ENCODE measurements around the gene DOLK. TPM values are rescaled to one million over a fixed set of nuclear protein-coding genes. Genes with fewer than 3 reads are reported as not detected.
A peak's percentile ranks its signal among the peaks of the same experiment; 100 is the strongest.

DOLK gene
- total RNA-seq, 6 experiments from 2014 or later: 27.8 to 34.4 (median 31.6) TPM

DNA sequence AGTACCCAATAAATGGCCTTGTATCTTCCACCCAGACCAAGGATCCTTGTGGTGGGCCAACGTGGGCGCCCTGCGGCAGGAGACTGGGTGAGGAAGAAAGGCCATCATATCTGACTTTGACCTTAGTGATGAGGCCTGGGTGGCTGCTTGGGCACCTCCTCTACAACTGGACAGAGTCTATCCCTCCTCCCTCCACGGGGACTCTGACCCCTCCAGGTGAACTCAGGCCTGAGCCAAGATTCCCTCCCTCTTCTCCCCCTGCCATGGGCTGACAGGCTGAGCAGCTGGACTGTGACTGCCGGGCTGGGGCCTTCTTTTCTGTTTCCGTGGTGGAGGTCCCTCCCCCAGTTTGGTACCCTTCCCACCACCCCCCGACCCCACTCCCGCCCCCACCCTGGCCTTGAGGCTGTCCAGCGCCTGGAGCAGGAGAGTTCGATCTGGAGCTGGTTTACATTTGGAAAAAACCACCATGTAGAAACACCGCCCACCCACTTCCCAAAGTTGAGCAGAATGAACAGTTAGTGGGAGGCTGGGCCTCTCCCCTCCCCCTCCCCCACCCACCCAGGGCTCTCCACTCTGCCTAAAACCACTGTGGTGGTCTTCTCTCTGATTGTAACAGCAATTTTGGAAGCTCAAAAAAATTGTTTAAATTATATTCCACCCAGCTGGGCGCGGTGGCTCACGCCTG lies 27.9 kb downstream of the DOLK start:
- H3K27ac Mint-ChIP-seq: peak overlapping the region; percentile 69
- no peaks in the 10 kb centered on the region; the same call in none of the 2 replicates for H3K27me3 Mint-ChIP-seq (ENCODE audit: insufficient read depth)
- TF ChIP-seq, protein P1, sequence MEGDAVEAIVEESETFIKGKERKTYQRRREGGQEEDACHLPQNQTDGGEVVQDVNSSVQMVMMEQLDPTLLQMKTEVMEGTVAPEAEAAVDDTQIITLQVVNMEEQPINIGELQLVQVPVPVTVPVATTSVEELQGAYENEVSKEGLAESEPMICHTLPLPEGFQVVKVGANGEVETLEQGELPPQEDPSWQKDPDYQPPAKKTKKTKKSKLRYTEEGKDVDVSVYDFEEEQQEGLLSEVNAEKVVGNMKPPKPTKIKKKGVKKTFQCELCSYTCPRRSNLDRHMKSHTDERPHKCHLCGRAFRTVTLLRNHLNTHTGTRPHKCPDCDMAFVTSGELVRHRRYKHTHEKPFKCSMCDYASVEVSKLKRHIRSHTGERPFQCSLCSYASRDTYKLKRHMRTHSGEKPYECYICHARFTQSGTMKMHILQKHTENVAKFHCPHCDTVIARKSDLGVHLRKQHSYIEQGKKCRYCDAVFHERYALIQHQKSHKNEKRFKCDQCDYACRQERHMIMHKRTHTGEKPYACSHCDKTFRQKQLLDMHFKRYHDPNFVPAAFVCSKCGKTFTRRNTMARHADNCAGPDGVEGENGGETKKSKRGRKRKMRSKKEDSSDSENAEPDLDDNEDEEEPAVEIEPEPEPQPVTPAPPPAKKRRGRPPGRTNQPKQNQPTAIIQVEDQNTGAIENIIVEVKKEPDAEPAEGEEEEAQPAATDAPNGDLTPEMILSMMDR (IDR thresholded peaks at IDR 0.05): no peak
- H3K4me3 Mint-ChIP-seq: no peak overlapping the region
- DNase-seq: no peak
- H3K4me1 Mint-ChIP-seq (ENCODE audit: low read depth): peaks cover 49% of the 10 kb centered on the region
- no peaks in the 10 kb centered on the region for H3K9me3 Mint-ChIP-seq
- peaks cover 18% of the 10 kb centered on the region for H3K36me3 Mint-ChIP-seq (ENCODE audit: low read depth)

DNA sequence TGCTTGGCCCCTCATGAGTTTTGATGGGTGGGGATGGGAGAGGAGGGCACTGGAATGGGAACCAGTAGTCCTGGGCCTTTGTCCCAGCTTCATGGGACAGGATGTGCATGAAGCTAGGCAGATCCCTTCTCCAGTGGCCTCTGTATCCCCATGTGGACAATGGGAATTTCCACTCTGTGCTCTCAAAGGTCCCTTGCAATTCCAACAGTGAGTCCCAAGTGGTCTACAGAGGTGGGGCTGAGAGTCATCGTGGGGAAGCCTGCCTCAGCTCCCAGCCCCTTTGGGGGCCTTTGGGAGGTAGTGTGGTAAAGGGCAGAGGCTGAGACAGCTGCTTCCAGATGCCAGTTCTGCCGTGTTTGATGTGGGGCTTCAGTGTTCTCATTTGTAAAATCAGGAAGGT lies 28.5 kb downstream of the DOLK start:
- Mint-ChIP-seq H3K4me3 (no peak overlapping the region; the same call in 1 of the 2 replicates), H3K27ac (peak overlapping the region; percentile 69), H3K9me3 (no peaks in the 10 kb centered on the region), H3K27me3 (ENCODE audit: insufficient read depth) (no peaks in the 10 kb centered on the region; the same call in none of the 2 replicates), H3K4me1 (ENCODE audit: low read depth) (peaks cover 49% of the 10 kb centered on the region), H3K36me3 (ENCODE audit: low read depth) (peaks cover 18% of the 10 kb centered on the region)
- TF ChIP-seq, protein P1 (IDR thresholded peaks at IDR 0.05): no peak
- DNase-seq: no peak

- Mint-ChIP-seq H3K9me3 (no peaks in the 10 kb centered on the region), H3K36me3 (ENCODE audit: low read depth) (peaks cover 25% of the 10 kb centered on the region), H3K4me3 (peak overlapping the region; percentile 23; the same call in 1 of the 2 replicates), H3K27me3 (ENCODE audit: insufficient read depth) (peaks cover 3% of the 10 kb centered on the region), H3K4me1 (ENCODE audit: low read depth) (peaks cover 63% of the 10 kb centered on the region), H3K27ac (peak overlapping the region; percentile 87)
- TF ChIP-seq, protein P1 (IDR thresholded peaks at IDR 0.05): no peak
- peak; percentile 60 for DNase-seq
Measured at GRCh38 chr9:128917151-128917849, 30.1 kb downstream of the DOLK start.

DNA sequence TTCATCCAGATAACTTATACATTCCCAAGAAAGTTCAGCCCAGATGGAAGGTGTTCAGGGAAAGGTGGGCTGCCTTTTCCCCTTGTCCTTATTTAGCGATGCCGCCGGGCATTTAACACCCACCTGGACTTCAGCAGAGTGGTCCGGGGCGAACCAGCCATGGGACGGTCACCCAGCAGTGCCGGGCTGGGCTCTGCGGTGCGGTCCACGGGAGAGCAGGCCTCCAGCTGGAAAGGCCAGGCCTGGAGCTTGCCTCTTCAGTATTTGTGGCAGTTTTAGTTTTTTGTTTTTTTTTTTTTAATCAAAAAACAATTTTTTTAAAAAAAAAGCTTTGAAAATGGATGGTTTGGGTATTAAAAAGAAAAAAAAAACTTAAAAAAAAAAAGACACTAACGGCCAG lies 30.7 kb downstream of the DOLK start:
- H3K4me1 Mint-ChIP-seq (ENCODE audit: low read depth): peaks cover 65% of the 10 kb centered on the region
- H3K9me3 Mint-ChIP-seq: no peaks in the 10 kb centered on the region
- H3K36me3 Mint-ChIP-seq (ENCODE audit: low read depth): peaks cover 25% of the 10 kb centered on the region
- H3K4me3 Mint-ChIP-seq: peak overlapping the region; percentile 23; the same call in 1 of the 2 replicates
- H3K27me3 Mint-ChIP-seq (ENCODE audit: insufficient read depth): peaks cover 3% of the 10 kb centered on the region
- peak overlapping the region; percentile 87 for H3K27ac Mint-ChIP-seq
- no peak for DNase-seq
- TF ChIP-seq, protein P1 (IDR thresholded peaks at IDR 0.05): no peak

DNA sequence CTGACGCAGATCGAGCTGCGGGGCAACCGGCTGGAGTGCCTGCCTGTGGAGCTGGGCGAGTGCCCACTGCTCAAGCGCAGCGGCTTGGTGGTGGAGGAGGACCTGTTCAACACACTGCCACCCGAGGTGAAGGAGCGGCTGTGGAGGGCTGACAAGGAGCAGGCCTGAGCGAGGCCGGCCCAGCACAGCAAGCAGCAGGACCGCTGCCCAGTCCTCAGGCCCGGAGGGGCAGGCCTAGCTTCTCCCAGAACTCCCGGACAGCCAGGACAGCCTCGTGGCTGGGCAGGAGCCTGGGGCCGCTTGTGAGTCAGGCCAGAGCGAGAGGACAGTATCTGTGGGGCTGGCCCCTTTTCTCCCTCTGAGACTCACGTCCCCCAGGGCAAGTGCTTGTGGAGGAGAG lies 31.2 kb downstream of the DOLK start:
- Mint-ChIP-seq H3K4me3 (no peak overlapping the region), H3K27me3 (ENCODE audit: insufficient read depth) (peaks cover 3% of the 10 kb centered on the region), H3K4me1 (ENCODE audit: low read depth) (peaks cover 66% of the 10 kb centered on the region), H3K36me3 (ENCODE audit: low read depth) (peaks cover 25% of the 10 kb centered on the region), H3K9me3 (no peaks in the 10 kb centered on the region), H3K27ac (peak overlapping the region; percentile 81)
- peak; percentile 55 for DNase-seq
- TF ChIP-seq, protein P1 (IDR thresholded peaks at IDR 0.05): no peak
